Middle frontal gyrus (tissue), 1 donor: ENCODE measurements around the gene SERPINB7.

ENCODE experiments used
- DNase-seq: peaks from one replicate; pipeline ENCODE4 v3.0.0-alpha.2; 2015; ENCODE audit warnings: low spot score; ENCODE audit errors: extremely low spot score

The SERPINB7 gene

DNA sequence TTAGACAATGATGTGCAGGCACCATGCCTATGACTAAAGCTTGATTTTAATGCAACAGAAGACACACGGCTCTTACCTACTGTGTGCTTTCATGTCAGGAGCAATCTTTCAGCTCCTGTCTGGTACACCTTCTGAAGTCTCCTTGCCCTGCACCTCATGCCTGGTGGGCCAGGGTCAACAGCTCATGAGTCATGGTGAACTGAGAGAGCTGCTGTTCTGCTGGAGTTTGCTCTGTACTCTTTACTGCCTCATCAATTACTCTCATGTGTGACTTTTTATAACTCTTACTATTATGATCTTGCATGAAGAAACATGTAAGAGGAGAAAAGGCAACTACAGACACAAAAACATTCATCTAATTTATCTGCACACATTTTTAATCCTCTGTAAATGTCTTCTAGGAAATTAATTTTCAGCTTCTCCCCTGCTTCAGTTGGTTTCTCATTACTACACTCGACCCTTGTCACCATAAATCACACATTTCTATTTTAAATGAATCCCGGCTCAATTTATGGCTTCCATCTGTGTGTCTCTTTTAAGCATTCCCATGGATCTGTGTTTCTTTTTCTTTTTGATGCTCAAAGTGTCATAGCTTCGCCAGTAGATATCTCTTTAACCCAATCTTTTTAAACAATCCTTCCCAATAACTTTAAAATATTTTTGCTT lies 9.7 kb downstream of the SERPINB7 start:
- no peak for DNase-seq

DNA sequence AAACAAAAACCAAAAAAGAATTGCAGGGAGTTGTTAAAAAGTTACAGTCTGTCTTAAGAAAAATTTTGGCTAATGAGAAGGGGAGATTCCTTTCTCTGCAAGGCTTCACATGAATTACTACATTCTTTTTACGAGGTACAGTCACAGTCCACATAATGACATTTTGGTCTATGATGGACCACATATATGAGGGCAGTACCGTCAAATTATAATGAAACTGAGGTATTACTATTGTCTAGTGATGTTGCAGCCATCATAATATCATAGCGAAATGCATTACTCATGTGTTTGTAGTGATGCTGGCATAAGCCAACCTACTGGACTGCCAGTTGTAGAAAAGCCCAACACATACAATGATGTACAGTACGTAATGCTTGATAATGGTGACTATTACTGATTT lies 12.5 kb downstream of the SERPINB7 start:
- DNase-seq: no peak

DNA sequence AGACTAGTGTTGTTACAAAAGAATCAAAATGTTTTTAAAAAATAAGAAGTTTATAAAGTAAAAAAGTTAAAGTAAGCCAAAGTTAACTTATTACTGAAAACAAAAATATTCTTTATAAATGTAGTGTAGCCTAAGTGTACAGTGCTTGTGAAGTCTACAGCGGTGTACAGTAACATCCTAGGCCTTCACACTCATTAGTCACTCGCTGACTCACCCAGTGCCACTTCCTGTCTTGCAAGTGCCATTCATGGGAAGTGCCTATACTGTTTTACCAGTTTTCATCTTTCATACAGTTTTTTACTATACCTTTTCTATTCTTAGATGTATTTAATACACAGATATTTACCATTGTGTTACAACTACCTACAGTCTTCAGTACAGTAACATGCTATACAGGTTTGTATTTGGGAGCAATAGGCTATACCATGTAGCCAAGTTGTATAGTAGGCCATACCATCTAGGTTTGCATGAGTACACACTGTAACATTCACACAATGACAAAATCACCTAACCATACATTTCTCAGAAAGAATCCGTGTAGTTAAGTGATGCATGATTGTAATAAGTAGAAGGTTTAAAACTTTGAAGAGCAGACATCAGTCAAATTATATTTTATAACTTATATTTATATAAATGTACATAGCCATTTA lies 13.4 kb downstream of the SERPINB7 start:
- DNase-seq: no peak

- DNase-seq: no peak
These were observed 14.1 kb downstream of the SERPINB7 start for GRCh38 chr18:63789327-63789726.

- DNase-seq: no peak
These were observed 20.4 kb downstream of the SERPINB7 start for GRCh38 chr18:63795606-63796005.

DNA sequence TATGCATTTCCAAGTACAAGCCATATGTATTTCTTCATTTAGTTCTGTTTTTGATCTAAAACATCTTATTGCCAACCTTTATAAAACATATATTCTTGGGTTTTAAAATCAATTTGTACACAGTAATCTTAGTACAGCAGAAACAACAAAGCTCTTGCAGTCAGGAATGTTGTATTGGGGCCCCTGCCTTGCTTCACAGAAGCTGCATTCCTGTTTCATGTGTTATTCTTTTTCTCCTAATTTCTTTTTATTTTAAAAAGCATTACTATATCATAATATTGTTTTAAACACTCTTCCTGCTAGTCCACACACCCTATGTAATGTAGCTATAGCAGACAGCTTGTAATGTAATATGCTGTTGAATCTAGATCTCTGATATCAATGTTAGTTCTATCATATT lies 24.0 kb downstream of the SERPINB7 start:
- no peak for DNase-seq

DNA sequence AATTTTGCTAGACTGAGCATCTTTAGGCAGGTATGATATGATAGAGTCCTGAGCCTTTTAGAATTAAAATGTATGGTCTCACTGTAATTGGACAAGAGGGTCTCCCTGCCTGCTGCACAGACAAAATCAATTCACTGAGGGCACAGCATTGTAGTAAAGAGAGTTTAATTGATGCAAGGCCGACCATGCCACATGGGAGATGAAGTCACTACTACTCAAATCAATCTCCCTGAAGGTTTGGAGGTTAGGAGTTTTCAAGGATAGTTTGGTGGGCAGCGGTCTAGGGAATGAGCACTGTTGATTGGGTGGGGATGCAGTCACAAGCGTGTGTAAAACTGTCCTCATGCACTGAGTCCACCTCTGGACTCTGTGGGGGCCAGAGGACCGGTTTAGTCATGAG lies 26.1 kb downstream of the SERPINB7 start:
- no peak for DNase-seq

DNA sequence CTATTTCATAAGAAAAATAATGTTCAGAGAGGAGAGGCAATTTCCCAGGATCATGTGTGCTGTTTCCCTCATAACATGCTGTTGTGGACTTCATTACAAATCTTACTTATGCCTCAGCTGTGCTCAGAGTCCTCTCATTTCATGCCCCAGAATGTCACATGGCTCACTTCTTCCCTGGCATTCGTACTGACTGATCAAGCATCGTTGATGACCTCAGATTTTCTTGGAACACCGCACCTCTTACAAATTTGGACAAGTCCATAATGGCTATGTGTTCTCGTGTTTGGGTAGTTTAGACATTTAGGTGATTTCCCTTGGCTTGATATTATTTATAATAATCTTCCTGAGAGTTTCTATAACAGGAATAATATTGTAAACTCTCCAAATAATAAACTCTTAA lies 32.9 kb downstream of the SERPINB7 start:
- no peak for DNase-seq

DNA sequence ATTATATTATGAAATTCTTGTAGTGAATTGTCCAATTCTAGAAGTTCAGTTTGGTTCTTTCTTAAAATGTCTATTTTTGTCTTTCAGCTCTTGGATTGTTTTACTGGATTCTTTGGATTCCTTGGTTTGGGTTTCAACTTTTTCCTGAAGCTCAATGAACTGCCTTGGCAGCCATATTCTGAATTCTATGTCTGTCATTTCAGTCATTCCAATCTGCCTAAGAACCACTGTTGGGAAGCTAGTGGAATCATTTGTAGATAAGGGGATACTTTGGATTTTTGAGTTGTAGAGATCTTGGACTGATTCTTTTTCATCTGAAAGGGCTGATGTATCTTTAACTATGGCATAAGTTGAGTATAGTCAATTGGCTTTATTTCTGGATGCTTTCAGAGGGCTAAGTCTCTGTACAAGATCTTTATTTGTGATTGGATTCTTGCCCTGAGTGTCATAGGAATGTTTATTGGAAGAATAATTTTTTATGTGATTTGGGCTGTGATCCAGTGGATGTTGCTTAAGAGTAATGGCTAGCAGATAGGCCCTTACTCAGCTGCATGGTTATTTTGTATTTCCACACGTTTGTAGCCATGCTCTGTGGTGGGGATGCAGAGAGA lies 42.3 kb downstream of the SERPINB7 start:
- DNase-seq: no peak

- no peak for DNase-seq
These were observed 43.0 kb downstream of the SERPINB7 start for GRCh38 chr18:63818212-63818611.

DNA sequence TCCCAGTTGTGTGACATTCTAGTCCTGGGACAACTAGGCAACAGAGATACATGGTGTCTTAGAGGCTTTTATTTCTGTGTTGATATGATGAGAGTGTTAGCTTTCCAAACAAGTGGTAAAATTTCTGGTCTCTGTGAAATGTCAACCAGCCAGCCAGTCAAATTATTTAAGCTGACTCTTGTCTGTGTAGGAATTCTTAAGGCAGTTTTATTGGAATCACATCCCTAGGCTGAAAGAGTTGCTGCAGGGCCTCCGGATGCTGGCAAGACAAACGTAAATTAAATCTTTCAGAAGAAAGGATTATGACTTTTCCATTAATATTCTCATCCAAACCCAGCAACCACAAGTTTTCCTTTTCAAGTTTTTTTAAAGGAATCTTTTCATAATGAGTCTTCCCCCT lies 44.6 kb downstream of the SERPINB7 start:
- no peak for DNase-seq

GRCh38 chr18:63820694-63821093 lies 45.5 kb downstream of the SERPINB7 start:
- DNase-seq: no peak

GRCh38 chr18:63823516-63824219 lies 48.5 kb downstream of the SERPINB7 start:
- DNase-seq: no peak

GRCh38 chr18:63824220-63824525 lies 49.0 kb downstream of the SERPINB7 start:
- no peak for DNase-seq

- no peak for DNase-seq
These were observed 52.9 kb downstream of the SERPINB7 start for GRCh38 chr18:63828120-63828519.

- no peak for DNase-seq
These were observed 53.4 kb downstream of the SERPINB7 start for GRCh38 chr18:63828656-63829055.

DNA sequence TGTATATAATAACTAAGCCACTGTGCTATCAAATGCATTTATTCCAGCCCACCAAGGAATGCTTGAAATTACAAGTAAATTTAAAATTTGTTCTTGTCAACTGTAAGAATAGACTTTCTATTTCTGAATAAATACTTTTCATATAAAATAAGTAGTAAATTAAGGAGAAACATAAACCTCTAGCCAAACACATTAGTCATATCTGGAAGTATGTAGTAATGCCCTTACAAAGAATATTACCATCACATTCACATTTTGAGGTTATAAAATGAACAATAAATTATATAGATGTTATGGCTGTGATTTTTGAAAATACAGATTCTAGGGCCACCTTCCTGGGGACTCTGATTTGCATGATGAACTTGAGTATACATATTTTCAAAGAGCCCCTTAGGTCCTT lies 54.7 kb downstream of the SERPINB7 start:
- no peak for DNase-seq

- no peak for DNase-seq
These were observed 56.0 kb downstream of the SERPINB7 start for GRCh38 chr18:63831080-63831788.

- DNase-seq: no peak
These were observed 57.3 kb downstream of the SERPINB7 start for GRCh38 chr18:63832470-63832869.

DNA sequence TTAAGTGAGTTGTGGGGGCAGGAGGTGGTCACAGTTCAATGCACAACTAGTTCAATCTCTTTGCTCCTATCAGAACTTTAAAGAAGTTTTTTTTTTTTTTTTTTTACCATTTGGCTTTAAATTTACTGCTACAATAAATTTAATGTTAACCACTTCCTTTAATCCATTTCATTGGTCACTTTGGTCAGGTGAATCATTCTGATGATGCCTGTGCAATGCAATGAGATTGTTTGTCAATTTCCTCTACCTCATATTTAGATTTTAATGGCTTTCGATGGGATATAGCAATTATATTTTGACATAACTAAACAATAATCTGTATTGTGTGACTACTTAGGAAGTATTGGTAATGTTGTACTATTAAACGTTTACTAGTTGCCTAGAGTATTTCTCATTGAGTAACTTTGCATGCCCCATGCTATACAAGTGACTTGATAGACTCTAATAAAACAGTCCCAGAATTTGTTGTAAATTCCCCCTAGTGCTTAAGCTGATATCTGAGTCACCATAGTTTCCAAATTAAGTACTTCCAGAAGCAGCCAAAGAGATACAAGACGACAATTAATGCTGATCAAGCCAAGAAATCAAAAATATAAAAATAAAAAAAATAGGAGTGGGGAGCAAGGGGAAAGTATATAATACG lies 59.4 kb downstream of the SERPINB7 start:
- no peak for DNase-seq

GRCh38 chr18:63836456-63836855 lies 61.2 kb downstream of the SERPINB7 start:
- DNase-seq: no peak
